Measurements from ENCODE around the gene CAPN12. TPM values are rescaled to one million over a fixed set of nuclear protein-coding genes. Genes with fewer than 3 reads are reported as not detected.
"Not testable (repeated sequence)": the region's sequence is repeated elsewhere in the genome, so short reads cannot be mapped to it uniquely, and the experiment has no call there.

Gene CAPN12
- polyA plus RNA-seq, 1 of the 3 experiments (the other 2 are of a cell fraction): 3.0 TPM

DNA sequence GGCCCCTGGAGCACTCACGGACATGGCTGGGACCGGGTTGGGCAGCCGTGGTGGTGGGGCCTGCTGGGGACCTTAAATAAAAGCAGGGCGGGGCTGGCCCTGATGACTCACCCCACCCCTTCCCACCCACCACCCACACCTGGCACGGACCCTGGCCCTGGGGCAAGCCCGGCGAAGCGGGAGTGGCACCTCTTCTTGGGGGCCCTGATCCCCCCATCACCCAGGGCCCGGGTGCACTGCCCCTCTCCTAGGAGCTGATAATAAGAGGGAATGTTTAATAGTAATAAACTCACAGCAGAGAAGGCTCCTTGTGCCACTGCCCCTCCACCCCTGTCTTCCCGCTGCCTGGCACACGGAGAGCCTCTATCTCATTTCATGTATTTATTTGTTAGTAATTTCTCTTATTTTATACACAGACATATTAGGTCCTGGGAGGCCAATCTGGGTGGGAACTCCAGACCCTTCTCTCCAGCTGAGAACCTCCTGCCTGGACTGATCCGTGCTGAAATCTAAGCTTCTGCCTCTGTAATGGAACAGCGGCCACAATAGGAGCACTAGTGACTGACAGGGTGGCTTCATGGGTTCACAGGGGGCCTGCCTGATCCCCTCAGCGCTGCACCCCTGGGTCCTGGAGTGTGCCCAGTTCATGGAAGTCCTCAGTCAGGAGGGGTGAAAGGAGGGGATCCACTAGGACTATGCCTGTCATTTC is 29.3 kb upstream of the CAPN12 start, which contains the start of gene LGALS7:
TSS of gene LGALS7 (minus strand) at position 49 of the 709 bp plus-strand sequence. CDS start at position 24, 25 bp downstream.
- no peaks in the 10 kb centered on the region for H3K36me3 ChIP-seq (replicated peaks in 1 of 2; ENCODE audit: control insufficient read depth in 1 of 2, insufficient read depth in 2 of 2, low read length in 1 of 2)
- H3K9me2 ChIP-seq: no peaks in the 10 kb centered on the region
- H3K27ac ChIP-seq (ENCODE audit: low read depth in 2 of 2, low read length in 1 of 2): no peak within 1 kb of the TSS
- DNase-seq: no peak
- H3K9ac ChIP-seq: no peak within 1 kb of the TSS
- H2AFZ ChIP-seq (ENCODE audit: low read depth): no peak within 1 kb of the TSS
- WGBS (ENCODE audit: low lambda C conversion rate): 82% methylated on average over 9 of the region's 14 CpGs
- no peaks in the 10 kb centered on the region for H3K27me3 ChIP-seq (ENCODE audit: insufficient read depth)
- no peaks in the 10 kb centered on the region for H4K20me1 ChIP-seq (ENCODE audit: insufficient read depth)
- CTCF ChIA-PET: no interaction called here
- TF ChIP-seq, protein P1, sequence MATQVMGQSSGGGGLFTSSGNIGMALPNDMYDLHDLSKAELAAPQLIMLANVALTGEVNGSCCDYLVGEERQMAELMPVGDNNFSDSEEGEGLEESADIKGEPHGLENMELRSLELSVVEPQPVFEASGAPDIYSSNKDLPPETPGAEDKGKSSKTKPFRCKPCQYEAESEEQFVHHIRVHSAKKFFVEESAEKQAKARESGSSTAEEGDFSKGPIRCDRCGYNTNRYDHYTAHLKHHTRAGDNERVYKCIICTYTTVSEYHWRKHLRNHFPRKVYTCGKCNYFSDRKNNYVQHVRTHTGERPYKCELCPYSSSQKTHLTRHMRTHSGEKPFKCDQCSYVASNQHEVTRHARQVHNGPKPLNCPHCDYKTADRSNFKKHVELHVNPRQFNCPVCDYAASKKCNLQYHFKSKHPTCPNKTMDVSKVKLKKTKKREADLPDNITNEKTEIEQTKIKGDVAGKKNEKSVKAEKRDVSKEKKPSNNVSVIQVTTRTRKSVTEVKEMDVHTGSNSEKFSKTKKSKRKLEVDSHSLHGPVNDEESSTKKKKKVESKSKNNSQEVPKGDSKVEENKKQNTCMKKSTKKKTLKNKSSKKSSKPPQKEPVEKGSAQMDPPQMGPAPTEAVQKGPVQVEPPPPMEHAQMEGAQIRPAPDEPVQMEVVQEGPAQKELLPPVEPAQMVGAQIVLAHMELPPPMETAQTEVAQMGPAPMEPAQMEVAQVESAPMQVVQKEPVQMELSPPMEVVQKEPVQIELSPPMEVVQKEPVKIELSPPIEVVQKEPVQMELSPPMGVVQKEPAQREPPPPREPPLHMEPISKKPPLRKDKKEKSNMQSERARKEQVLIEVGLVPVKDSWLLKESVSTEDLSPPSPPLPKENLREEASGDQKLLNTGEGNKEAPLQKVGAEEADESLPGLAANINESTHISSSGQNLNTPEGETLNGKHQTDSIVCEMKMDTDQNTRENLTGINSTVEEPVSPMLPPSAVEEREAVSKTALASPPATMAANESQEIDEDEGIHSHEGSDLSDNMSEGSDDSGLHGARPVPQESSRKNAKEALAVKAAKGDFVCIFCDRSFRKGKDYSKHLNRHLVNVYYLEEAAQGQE (IDR thresholded peaks at IDR 0.05; ENCODE audit: low read depth, low read length): no peak
- TF ChIP-seq TEAD4 (IDR thresholded peaks at IDR 0.05; ENCODE audit: borderline replicate concordance, insufficient read depth) (no peak), RAD21 (IDR thresholded peaks at IDR 0.05; ENCODE audit: low read length) (no peak), JUND (IDR thresholded peaks at IDR 0.05) (no peak), GATA2 (CRISPR knock-in tag; IDR thresholded peaks at IDR 0.05) (no peak)
- TF ChIP-seq, protein P2, sequence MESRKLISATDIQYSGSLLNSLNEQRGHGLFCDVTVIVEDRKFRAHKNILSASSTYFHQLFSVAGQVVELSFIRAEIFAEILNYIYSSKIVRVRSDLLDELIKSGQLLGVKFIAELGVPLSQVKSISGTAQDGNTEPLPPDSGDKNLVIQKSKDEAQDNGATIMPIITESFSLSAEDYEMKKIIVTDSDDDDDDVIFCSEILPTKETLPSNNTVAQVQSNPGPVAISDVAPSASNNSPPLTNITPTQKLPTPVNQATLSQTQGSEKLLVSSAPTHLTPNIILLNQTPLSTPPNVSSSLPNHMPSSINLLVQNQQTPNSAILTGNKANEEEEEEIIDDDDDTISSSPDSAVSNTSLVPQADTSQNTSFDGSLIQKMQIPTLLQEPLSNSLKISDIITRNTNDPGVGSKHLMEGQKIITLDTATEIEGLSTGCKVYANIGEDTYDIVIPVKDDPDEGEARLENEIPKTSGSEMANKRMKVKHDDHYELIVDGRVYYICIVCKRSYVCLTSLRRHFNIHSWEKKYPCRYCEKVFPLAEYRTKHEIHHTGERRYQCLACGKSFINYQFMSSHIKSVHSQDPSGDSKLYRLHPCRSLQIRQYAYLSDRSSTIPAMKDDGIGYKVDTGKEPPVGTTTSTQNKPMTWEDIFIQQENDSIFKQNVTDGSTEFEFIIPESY (IDR thresholded peaks at IDR 0.05; ENCODE audit: borderline replicate concordance, low read depth): no peak
- TF ChIP-seq, protein P3, sequence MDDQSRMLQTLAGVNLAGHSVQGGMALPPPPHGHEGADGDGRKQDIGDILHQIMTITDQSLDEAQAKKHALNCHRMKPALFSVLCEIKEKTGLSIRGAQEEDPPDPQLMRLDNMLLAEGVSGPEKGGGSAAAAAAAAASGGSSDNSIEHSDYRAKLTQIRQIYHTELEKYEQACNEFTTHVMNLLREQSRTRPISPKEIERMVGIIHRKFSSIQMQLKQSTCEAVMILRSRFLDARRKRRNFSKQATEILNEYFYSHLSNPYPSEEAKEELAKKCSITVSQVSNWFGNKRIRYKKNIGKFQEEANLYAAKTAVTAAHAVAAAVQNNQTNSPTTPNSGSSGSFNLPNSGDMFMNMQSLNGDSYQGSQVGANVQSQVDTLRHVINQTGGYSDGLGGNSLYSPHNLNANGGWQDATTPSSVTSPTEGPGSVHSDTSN (IDR thresholded peaks at IDR 0.05): no peak
- no peaks in the 10 kb centered on the region for H3K79me2 ChIP-seq (ENCODE audit: insufficient read depth)
- no peak within 1 kb of the TSS for H3K4me2 ChIP-seq
- no peak within 1 kb of the TSS for H3K4me3 ChIP-seq (ENCODE audit: low read depth in 2 of 2, low read length in 1 of 2)
- H3K9me3 ChIP-seq: no peaks in the 10 kb centered on the region
- no peaks in the 10 kb centered on the region for H3F3A ChIP-seq (replicated peaks; ENCODE audit: insufficient read depth)
- no peaks in the 10 kb centered on the region for H3K4me1 ChIP-seq (ENCODE audit: control insufficient read depth in 1 of 2, insufficient read depth in 2 of 2, low read depth in 1 of 2, low read length in 1 of 2)
- POLR2A ChIA-PET: interaction anchor here (0.6 kb wide), 1 partner anchor 39 kb away, joined by 3 read pairs; no protein-coding TSS in a partner anchor

DNA sequence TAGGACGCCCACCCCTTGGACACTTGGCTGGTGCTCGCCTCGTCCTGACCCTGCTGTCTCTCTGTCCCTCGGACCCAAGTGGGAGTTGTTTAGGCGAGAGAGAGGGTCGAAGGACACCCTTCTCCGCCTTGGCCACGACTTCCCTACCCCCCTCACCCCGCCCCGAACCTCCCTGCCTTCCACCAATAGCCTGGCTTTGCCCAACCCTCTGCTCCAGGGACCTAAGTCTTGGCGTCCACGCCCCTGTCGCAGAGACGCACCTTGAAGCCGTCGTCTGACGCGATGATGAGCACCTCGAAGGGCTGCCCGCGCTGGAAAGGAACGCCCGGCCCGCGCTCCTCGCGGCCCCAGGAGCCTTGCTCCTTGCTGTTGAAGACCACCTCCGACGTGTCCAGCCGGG is 27.3 kb upstream of the CAPN12 start:
- H3K9ac ChIP-seq; DNase-seq; H3K4me2 ChIP-seq; H3K27me3 ChIP-seq (ENCODE audit: insufficient read depth); H3K36me3 ChIP-seq (replicated peaks in 1 of 2; ENCODE audit: control insufficient read depth in 1 of 2, insufficient read depth in 2 of 2, low read length in 1 of 2); H3K27ac ChIP-seq (ENCODE audit: low read depth in 2 of 2, low read length in 1 of 2); H2AFZ ChIP-seq (ENCODE audit: low read depth); H3K9me2 ChIP-seq; POLR2A ChIA-PET; H3F3A ChIP-seq (replicated peaks; ENCODE audit: insufficient read depth); CTCF ChIA-PET; H3K9me3 ChIP-seq; H3K4me3 ChIP-seq (ENCODE audit: low read depth in 2 of 2, low read length in 1 of 2); H4K20me1 ChIP-seq (ENCODE audit: insufficient read depth); H3K4me1 ChIP-seq (ENCODE audit: control insufficient read depth in 1 of 2, insufficient read depth in 2 of 2, low read depth in 1 of 2, low read length in 1 of 2); H3K79me2 ChIP-seq (ENCODE audit: insufficient read depth): not testable (repeated sequence)
- WGBS (ENCODE audit: low lambda C conversion rate): 100% methylated on average over 1 of the region's 30 CpGs

DNA sequence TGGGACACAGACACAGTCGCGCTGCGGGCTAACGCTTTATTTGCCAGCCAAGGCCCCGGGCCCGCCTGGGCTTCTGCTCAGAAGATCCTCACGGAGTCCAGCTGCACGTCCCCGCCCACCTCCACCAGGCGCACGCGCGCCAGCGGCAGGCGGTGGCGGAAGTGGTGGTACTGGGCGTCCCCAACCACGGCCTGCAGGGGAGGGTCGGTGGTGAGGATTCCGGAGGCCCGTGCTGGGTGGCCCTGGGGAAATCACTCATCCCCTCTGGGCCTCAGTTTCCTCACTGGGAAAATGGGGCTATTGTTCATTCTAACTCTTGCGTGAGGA is 26.6 kb upstream of the CAPN12 start:
- POLR2A ChIA-PET, DNase-seq: not testable (repeated sequence)

DNA sequence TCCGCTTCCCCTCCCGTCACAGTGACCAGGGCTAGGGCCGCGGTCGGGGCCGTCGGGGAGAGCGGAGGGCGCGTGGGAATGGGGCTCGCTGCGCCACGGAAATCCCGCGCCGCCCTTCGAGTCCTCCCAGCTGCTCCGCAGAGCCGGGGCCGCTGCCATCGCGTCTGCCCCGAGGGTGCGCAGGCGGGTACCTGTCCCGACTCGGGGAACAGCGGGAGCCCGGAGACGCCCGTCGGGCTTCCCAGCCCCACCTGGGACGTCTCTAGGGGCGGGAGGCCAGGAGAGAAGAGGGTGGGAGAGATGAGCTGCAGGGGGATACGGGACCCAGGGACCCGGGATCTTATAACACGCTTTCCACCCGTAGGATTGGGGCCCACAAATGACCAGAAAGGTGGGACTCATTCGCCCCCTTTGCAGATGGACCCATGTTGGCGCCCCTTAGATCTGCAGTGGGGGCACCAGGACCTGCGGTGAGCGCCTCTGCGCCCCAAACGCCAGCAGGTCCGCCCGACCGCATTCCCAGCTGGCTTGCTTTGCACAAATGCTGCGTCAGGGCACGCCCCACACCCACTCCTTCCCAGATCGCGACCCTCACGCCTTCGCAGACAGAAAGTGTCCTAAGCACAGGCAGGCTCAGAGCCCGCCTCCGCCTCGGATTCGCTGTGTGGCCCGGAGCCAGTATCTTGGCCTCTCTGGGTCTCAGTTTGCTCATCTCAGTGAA is 26.1 kb upstream of the CAPN12 start:
- H3K36me3 ChIP-seq (replicated peaks in 1 of 2; ENCODE audit: control insufficient read depth in 1 of 2, insufficient read depth in 2 of 2, low read length in 1 of 2); H3K4me3 ChIP-seq (ENCODE audit: low read depth in 2 of 2, low read length in 1 of 2); H3K4me2 ChIP-seq; H3K9me3 ChIP-seq; H3K79me2 ChIP-seq (ENCODE audit: insufficient read depth); H4K20me1 ChIP-seq (ENCODE audit: insufficient read depth); H2AFZ ChIP-seq (ENCODE audit: low read depth); H3K4me1 ChIP-seq (ENCODE audit: control insufficient read depth in 1 of 2, insufficient read depth in 2 of 2, low read depth in 1 of 2, low read length in 1 of 2); H3K27me3 ChIP-seq (ENCODE audit: insufficient read depth); H3K9me2 ChIP-seq; H3F3A ChIP-seq (replicated peaks; ENCODE audit: insufficient read depth); POLR2A ChIA-PET; DNase-seq; H3K27ac ChIP-seq (ENCODE audit: low read depth in 2 of 2, low read length in 1 of 2); H3K9ac ChIP-seq: not testable (repeated sequence)
- 70% methylated on average over 2 of the region's 58 CpGs for WGBS (ENCODE audit: low lambda C conversion rate)
- CTCF ChIA-PET: interaction anchor here (1.0 to 1.7 kb wide), 5 partner anchors 18 to 160 kb away, joined by 3 to 13 read pairs (median 4); partner anchors contain the start of genes ECH1, LGALS7B, MRPS12 and SARS2

More for the DNA sequence above, 26.6 kb upstream of the CAPN12 start:
- H3K27me3 ChIP-seq (ENCODE audit: insufficient read depth); H2AFZ ChIP-seq (ENCODE audit: low read depth); H3K27ac ChIP-seq (ENCODE audit: low read depth in 2 of 2, low read length in 1 of 2); H3K4me2 ChIP-seq; H3K4me3 ChIP-seq (ENCODE audit: low read depth in 2 of 2, low read length in 1 of 2); H3K4me1 ChIP-seq (ENCODE audit: control insufficient read depth in 1 of 2, insufficient read depth in 2 of 2, low read depth in 1 of 2, low read length in 1 of 2); H3K9ac ChIP-seq; H3F3A ChIP-seq (replicated peaks; ENCODE audit: insufficient read depth); H4K20me1 ChIP-seq (ENCODE audit: insufficient read depth); CTCF ChIA-PET; H3K79me2 ChIP-seq (ENCODE audit: insufficient read depth); H3K9me2 ChIP-seq; H3K36me3 ChIP-seq (replicated peaks in 1 of 2; ENCODE audit: control insufficient read depth in 1 of 2, insufficient read depth in 2 of 2, low read length in 1 of 2); H3K9me3 ChIP-seq: not testable (repeated sequence)
- 83% methylated on average over 1 of the region's 22 CpGs for WGBS (ENCODE audit: low lambda C conversion rate)
